DND-41 (cell line): ENCODE results near the gene NELFB.

Experiments used
- ATAC-seq: fragments of 200-7000 bp; cut with Tn5 transposase; 3 replicates; pipeline ENCODE4 v1.9.1; 2021; ENCODE audit warnings: low read depth; ENCODE audit not compliant: insufficient read depth
- DNase-seq: peaks from one replicate; pipeline ENCODE4 v3.0.0-alpha.2; 2020
- H2AFZ ChIP-seq: 2 replicates; pipeline ENCODE4 v1.6.0; 2012; ENCODE audit warnings: low read depth, low read length
- H3K27ac ChIP-seq: 2 replicates; pipeline ENCODE4 v1.5.1; 2012; ENCODE audit warnings: low read length, inconsistent platforms
- H3K27me3 ChIP-seq: fragments of 200-600 bp; sonication (generic); 2 replicates; pipeline ENCODE4 v1.6.0; 2012; ENCODE audit warnings: low read length, mild to moderate bottlenecking, inconsistent platforms; ENCODE audit not compliant: insufficient read depth, poor library complexity
- H3K36me3 ChIP-seq: 2 replicates; pipeline ENCODE4 v1.5.1; 2012; ENCODE audit warnings: low read length, inconsistent platforms; ENCODE audit not compliant: insufficient read depth
- H3K4me1 ChIP-seq: 2 replicates; pipeline ENCODE4 v1.5.1; 2012; ENCODE audit warnings: mild to moderate bottlenecking, low read length; ENCODE audit not compliant: insufficient read depth
- H3K4me2 ChIP-seq: 2 replicates; pipeline ENCODE4 v1.6.0; 2012; ENCODE audit warnings: mild to moderate bottlenecking, moderate library complexity, low read length, inconsistent platforms; ENCODE audit not compliant: insufficient read depth
- H3K4me3 ChIP-seq, 2 experiments: fragments of 200-600 bp in 1 of 2; shearing (Covaris generic) in 1 of 2; 2 replicates each; pipeline ENCODE4 v1.5.1; 2012 to 2016; ENCODE audit warnings: inconsistent platforms in 2 of 2, low read length in 2 of 2, mild to moderate bottlenecking in 2 of 2, low read depth in 1 of 2, moderate library complexity in 1 of 2
- H3K79me2 ChIP-seq: 2 replicates; pipeline ENCODE4 v1.6.0; 2012; ENCODE audit warnings: low read length, inconsistent platforms; ENCODE audit not compliant: insufficient read depth
- H3K9ac ChIP-seq: 2 replicates; pipeline ENCODE4 v1.6.0; 2012; ENCODE audit warnings: low read depth, mild to moderate bottlenecking, inconsistent platforms, low read length, moderate library complexity
- H3K9me3 ChIP-seq: 2 replicates; pipeline ENCODE4 v1.5.1; 2012; ENCODE audit warnings: low read length, moderate library complexity, mild to moderate bottlenecking, inconsistent platforms; ENCODE audit not compliant: insufficient read depth, severe bottlenecking
- H4K20me1 ChIP-seq: 2 replicates; pipeline ENCODE4 v1.6.0; 2012; ENCODE audit warnings: low read length; ENCODE audit not compliant: insufficient read depth
- EZH2 ChIP-seq: IDR thresholded peaks from 3 replicates; pipeline ENCODE4 v1.6.1; 2012; ENCODE audit warnings: borderline replicate concordance, low read depth, mild to moderate bottlenecking, moderate library complexity, low read length, inconsistent platforms; ENCODE audit not compliant: severe bottlenecking
- TF ChIP-seq, protein P1 (sequence below): IDR thresholded peaks from 2 replicates; pipeline ENCODE4 v1.5.1; 2012; ENCODE audit warnings: borderline replicate concordance, low read length, moderate library complexity, mild to moderate bottlenecking; ENCODE audit not compliant: poor library complexity, severe bottlenecking; ENCODE audit errors: extremely low read depth

NELFB gene

DNA sequence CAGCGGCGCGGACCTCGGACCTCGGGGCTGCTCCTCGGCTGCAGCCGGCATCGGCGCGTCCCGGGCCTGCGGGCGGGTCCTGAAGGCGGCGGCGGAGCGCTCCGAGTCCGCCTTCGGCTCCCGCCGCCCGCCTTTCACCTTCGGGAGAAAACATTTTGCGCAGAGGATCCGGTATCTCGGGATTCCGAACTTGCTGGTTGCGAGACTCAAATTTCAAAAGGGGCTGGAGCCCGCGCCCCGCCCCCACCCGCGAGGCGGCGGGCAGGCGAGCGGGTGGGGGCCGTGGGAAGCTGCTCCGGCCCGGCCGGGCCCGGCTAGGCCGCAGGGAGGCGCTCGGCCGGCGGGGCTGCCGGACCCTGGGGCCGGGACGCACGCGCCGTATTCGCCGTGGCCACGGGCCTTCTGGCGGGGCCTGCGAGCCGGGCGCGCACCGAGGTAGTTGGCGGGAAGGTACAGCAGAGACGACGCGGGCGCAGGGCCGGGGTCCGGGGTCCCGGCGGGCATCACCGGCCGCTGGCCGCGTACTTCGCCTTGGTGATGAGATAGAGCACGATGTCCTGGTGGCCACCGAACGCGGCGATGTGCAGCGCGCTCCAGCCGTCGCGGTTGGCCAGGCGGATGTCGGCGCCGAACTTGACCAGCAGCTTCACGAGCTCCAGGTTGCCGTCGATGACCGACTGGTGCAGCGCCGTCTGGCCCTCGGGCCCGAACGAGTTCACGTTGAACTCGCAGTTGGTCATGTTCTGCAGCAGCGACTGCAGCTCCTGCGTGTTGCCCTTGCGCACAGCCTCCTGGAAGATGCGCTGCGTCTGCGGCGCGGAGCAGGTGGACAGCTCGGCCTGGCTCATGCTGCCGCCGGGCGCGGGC is 46.2 kb downstream of the NELFB start:
- Histone ChIP-seq H3K79me2 (no peaks in the 10 kb centered on the region), H3K27me3 (no peaks in the 10 kb centered on the region), H3K4me1 (no peaks in the 10 kb centered on the region), H3K27ac (no peak overlapping the region), H3K9ac (no peak overlapping the region), H2AFZ (no peak overlapping the region), H3K9me3 (no peaks in the 10 kb centered on the region), H3K4me2 (no peak overlapping the region), H3K4me3 (no peak overlapping the region), H3K36me3 (no peaks in the 10 kb centered on the region), H4K20me1 (no peaks in the 10 kb centered on the region)
- DNase-seq: no peak
- ATAC-seq: no peak
- no peak for TF ChIP-seq EZH2

DNA sequence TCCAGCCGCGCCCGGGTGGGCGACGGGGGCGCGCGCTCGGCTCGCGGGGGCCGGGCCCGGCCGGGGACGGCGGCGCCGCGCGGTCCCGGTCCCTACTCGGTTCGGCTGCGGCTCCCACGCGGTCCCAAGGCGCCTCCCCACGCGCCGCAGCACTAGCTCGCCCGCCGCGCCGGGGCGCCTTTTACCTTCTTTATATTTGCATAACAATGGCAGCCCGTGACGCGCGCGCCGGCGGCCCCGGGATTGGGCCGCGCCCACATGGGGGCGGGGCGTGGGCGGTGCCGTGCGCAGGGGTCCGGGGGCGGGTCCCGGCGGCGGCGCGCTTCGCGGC is 47.0 kb downstream of the NELFB start, which contains the start of gene NRARP:
Gene NRARP (minus strand): TSS at position 154 of the 331 bp plus-strand sequence. CDS start 343 bp downstream, outside the sequence.
- no peak within 1 kb of the TSS for H3K4me2 ChIP-seq
- H3K4me3 ChIP-seq: no peak within 1 kb of the TSS
- no peak within 1 kb of the TSS for H3K9ac ChIP-seq
- no peak within 1 kb of the TSS for H3K27ac ChIP-seq
- H3K4me1 ChIP-seq: no peaks in the 10 kb centered on the region
- no peaks in the 10 kb centered on the region for H3K9me3 ChIP-seq
- H3K27me3 ChIP-seq: no peaks in the 10 kb centered on the region
- no peaks in the 10 kb centered on the region for H3K36me3 ChIP-seq
- TF ChIP-seq, protein P1, sequence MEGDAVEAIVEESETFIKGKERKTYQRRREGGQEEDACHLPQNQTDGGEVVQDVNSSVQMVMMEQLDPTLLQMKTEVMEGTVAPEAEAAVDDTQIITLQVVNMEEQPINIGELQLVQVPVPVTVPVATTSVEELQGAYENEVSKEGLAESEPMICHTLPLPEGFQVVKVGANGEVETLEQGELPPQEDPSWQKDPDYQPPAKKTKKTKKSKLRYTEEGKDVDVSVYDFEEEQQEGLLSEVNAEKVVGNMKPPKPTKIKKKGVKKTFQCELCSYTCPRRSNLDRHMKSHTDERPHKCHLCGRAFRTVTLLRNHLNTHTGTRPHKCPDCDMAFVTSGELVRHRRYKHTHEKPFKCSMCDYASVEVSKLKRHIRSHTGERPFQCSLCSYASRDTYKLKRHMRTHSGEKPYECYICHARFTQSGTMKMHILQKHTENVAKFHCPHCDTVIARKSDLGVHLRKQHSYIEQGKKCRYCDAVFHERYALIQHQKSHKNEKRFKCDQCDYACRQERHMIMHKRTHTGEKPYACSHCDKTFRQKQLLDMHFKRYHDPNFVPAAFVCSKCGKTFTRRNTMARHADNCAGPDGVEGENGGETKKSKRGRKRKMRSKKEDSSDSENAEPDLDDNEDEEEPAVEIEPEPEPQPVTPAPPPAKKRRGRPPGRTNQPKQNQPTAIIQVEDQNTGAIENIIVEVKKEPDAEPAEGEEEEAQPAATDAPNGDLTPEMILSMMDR: no peak
- TF ChIP-seq EZH2: no peak
- H4K20me1 ChIP-seq: no peaks in the 10 kb centered on the region
- H3K79me2 ChIP-seq: no peaks in the 10 kb centered on the region
- DNase-seq: no peak
- no peak within 1 kb of the TSS for H2AFZ ChIP-seq
- no peak for ATAC-seq

DNA sequence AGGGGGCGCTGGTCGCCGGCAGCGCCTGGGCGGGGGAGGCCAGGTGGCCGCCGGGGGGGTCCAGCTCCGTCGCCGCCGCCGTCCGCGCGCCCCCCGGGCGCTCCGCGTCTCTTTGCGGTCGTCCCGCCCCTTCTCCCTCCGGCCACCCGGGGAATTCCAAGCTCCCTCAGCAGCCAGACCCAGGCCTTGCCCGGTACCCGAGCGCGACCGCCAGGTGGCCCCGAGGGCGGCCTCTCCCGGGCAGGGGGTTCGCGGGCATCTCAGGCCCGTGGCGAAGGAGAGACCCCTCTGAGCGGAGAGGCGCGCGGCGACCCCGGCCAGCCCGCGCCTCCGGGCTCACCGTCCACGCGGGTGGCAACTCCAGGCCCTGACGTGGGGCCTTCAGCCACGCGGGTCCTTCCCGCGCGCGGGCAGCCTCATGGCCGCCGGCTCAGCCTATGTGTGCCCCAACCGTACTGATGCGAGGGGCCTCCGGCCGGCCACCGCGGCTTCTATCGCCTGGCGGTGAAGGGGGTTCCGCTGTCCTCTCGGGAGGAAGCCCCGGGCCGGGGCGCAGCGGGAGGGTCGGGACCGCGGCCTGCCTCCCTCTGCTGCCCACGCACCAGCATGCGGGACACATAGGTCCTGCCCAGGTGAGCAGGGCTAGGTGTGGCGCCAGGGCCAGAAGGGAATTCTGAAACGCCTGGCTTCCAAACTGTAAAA is 47.5 kb downstream of the NELFB start:
- Histone ChIP-seq H3K27ac (no peak overlapping the region), H3K79me2 (no peaks in the 10 kb centered on the region), H4K20me1 (no peaks in the 10 kb centered on the region), H3K27me3 (no peaks in the 10 kb centered on the region), H3K4me1 (no peaks in the 10 kb centered on the region), H3K36me3 (no peaks in the 10 kb centered on the region), H3K9ac (no peak overlapping the region), H2AFZ (no peak overlapping the region), H3K9me3 (no peaks in the 10 kb centered on the region), H3K4me2 (no peak overlapping the region), H3K4me3 (no peak overlapping the region)
- ATAC-seq: no peak
- no peak for TF ChIP-seq EZH2
- TF ChIP-seq, protein P1: no peak
- no peak for DNase-seq
